Measurements from ENCODE around the gene KRTAP10-11.
"Not testable (repeated sequence)": the region's sequence is repeated elsewhere in the genome, so short reads cannot be mapped to it uniquely, and the experiment has no call there.

KRTAP10-11 gene

DNA sequence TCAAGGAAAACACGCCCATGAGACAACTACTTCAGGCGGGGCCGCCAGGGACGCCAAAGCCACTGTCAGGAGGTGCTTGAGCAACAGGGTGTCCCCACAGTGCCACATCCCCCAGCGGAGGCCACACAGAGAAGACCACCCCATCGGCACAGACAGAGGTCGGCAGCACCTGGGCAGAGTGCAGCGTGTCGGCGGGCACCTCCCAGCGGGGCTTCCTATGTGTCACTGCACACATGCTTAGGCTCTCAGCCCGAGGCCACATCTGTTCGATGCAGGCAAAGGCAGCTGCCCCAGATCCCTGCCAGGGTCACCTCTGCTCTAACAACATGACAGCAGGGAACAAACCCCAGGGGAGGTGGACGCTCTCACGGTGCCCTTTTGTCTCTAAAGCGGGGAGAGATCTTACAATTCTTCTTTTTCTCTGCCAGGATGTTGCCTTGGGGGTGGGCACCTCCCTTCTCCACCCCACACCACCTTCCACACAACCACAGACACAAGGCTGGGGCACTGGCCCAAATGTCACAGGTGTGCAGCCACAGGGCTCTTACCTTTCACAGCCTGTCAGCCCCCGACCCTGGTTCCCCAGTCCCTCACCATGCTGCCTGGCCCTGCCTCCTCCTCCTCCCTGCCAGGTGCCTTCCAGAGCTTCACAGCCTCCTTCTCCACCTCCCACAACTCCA lies 30.2 kb upstream of the KRTAP10-11 start:
- no peak for DNase-seq

DNA sequence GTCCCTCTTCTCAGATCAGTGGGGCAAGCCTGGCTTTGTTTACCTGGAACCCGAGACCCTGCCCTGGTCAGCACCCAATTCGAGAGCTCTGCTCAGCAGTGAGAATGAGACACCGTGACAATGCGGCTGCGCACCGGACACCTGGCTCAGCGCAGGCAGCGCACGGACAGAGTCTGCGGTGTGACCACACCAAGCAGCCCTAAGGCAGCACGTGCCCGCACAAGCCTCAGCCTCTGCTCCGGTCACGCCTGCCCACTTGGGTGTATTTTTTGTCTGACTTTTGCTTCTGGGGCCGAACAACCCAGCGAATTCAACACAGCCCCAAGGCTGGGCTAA lies 29.7 kb upstream of the KRTAP10-11 start:
- no peak for DNase-seq

DNA sequence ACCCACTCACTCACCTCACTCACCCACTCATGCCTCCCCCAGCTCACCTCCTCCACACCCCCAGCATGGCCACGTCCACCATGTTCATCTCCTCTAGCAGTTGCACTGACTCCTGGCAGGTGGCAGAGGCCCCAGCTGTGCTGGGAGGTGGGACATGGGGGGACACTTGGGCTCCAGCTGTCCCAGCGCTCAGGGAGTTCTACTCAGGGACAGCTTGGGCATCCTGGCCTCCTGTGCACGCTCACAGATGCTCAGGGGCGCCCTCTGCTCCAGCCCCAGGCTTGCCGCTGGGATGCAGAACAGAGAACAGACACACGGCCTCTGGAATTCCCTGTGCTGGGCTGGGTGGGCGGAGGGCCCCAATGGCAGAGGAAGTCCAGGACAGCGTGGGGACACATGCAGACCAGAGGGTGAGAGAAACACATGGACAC lies 29.1 kb upstream of the KRTAP10-11 start:
- no peak for DNase-seq

DNA sequence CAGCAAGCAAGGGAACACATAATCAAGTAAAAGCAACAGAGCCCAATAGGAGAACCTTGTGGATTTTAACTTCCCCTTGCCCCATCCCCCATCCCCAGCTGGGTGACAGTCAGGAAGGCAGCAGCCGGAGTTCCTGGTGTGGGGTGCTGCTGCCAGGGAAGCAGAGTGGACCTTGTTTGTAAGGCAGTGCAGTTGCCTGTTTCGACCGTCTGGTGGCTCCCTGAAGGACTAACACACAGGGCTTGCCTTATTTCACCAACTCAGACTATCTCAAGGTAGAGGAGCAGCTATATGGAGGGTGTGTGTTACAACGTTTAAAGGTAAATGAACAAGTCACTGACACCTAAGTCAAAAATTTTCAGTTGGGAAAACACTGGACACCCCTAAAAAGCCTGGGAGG lies 27.7 kb upstream of the KRTAP10-11 start:
- DNase-seq: no peak

DNA sequence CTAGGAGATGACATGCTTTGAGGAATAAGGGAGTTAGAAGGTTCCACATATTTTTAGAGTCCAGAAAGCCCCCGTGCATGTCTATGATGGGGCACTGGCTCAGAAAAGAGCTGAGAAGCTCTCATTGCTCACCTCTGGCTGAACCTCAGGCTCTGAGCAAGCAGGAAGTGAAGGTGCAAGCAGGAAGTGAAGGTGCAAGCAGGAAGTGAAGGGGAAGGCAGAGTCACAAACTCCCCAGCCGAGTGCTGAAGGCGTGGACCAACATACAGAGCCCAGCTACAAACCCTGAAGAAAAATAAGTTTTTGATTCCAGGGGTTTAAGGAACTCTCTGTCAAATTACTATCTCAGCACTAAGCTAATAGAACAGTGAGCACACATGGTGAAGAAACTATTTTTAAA lies 27.3 kb upstream of the KRTAP10-11 start:
- no peak for DNase-seq

DNA sequence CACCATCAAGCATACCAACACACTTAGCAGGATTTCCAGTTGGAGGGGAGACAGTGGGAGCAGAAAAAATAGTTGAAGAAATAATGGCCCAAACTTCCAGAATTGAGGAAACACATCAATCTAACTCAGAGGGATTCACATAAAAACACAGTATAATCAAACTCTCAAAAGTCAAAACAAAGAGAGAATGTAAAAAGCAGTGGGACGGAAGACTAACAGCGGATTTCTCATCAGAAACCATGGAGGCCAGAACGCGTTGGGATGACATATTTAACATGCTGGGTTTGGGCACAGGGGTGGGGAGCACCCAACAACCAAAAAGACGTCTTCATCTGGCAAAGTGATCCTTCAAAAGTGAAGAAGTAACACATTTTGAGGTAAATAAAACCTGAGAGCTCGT lies 26.3 kb upstream of the KRTAP10-11 start:
- no peak for DNase-seq

DNA sequence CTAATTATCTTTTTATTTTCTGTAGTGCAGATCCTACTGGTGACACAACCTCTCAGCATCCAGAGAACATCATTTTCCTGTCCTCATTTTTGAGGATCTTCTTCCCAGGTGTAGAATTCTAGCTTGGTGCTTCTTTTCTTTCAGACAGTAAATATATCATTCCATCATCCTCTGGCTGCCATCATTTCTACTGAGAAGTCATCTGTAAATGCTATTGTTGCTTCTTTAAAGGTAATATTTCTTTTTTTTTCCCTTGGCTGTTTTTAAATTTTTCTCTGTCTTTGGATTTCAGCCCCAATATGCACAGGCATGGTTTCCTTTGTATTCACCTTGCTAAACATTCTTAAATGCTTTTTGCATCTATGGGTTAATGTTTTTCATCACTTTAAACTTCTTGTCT lies 22.6 kb upstream of the KRTAP10-11 start:
- DNase-seq: no peak

DNA sequence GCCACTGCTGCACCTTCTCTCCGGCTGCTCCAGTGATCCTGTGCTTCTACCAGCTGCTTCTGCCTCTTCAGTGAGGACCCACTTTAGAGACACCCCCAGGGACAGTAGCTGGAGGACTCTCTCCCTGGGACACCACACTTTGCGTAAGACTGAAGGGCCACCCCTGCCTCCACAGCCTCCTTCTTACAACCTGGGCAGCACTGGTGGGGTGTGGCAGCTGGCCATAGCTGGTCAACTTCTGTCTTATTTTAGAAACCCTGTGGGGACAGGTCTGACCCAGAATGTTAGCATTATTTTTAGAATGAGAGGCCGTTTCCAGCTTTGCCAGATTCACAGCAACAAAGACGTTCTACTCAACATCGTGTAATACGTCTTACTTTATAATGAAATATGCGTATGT lies 20.5 kb upstream of the KRTAP10-11 start:
- DNase-seq: no peak

DNA sequence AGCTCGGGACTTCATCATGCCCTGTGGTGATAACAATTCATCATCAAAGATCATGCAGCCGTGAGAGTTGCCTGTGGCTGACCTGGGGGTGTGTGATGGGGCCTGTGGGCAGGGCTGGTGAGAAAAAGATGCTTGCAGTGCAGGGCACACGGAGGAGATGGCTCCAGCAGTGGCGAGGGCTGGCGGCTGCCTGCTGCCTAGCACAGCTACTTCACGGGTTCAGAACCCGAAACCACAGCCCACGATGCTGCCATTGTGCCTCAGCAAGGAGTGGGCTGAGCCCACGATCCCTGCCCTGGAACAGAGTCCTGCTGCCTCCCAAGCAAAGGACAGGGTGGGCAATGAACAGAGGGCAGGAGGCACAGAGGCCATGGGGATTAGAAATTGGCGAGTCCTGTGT lies 20.0 kb upstream of the KRTAP10-11 start:
- no peak for DNase-seq

DNA sequence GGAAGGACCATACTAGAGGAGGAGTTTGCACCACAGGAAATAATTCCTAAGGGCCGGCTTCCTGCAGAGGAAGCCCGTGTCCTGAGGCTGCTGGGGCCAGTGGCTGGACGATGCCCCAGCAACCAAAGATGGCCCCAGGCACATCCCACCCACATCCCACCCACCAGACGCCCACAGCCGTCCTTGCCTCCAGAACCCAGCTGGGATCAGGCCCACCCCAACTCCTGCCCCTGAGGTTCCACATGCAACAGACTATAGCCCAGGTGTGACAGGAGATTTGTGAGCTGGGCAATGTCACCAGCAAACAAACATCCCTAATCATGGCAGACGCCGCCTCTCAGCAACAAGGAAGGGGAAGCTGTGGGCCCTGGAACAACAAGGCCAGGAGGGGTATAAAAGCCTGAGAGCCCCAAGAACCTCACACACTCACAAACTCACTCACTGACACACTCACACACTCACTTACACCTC lies 19.5 kb upstream of the KRTAP10-11 start, which contains the start of gene KRTAP10-9:
Gene KRTAP10-9 (plus strand): TSS at position 421 of the 471 bp plus-strand sequence. CDS start 79 bp downstream, outside the sequence.
- DNase-seq: no peak

DNA sequence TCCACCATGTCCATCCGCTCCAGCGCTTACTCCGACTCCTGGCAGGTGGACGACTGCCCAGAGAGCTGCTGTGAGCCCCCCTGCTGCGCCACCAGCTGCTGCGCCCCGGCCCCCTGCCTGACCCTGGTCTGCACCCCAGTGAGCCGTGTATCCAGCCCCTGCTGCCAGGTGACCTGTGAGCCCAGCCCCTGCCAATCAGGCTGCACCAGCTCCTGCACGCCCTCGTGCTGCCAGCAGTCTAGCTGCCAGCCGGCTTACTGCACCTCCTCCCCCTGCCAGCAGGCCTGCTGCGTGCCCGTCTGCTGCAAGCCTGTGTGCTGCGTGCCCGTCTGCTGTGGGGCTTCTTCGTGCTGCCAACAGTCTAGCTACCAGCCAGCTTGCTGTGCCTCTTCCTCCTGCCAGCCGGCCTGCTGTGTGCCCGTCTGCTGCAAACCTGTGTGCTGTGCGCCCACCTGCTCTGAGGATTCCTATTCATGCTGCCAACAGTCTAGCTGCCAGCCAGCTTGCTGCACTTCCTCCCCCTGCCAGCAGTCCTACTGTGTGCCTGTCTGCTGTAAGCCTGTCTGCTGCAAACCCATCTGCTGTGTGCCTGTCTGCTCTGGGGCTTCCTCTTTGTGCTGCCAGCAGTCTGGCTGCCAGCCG lies 18.9 kb upstream of the KRTAP10-11 start:
- not testable (repeated sequence) for DNase-seq

DNA sequence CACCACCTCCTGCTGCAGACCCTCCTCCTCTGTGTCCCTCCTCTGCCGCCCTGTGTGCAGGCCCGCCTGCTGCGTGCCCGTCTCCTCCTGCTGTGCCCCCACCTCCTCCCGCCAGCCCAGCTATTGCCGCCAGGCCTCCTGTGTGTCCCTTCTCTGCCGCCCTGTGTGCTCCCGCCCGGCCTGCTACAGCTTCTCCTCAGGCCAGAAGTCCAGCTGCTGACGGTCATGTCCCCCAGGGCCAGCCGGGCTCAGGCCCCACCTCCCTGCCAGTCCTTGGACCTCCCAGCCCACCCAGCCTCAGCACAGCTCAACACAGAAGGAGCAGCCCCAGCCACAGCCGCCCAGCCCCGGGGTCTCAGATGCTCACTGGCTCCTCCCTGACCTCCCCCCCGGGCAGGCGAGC lies 18.4 kb upstream of the KRTAP10-11 start:
- not testable (repeated sequence) for DNase-seq

DNA sequence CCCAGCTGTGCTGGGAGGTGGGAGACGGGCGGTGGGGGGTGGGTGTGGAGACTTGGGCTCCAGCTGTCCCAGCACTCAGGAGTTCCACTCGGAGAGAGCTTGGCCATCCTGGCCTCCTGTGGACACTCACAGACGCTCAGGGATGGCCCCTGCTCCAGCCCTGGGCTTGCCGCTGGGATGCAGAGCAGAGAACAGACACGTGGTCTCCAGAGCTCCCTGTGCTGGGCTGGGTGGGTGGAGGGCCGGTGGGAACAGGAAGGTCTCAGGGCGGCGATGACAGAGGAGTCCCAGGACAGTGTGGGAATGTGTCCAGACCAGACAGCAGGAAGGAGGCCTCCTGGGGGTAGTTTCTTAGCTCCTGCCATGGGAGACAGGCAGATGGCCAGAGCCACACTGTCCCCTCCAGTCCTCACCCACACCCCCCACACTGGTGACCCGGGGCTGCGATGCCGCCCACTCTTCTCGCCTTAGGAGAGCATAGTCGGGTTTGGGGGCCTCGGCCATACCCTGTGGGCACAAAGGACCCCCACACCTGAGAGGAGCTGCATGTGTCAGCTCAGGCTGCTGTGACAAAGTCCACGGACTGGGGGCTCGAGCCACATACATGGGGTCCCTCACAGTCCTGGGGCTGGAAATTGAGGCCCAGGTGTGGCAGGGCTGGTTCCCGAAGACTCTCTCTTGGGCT lies 17.4 kb upstream of the KRTAP10-11 start:
- no peak for DNase-seq

DNA sequence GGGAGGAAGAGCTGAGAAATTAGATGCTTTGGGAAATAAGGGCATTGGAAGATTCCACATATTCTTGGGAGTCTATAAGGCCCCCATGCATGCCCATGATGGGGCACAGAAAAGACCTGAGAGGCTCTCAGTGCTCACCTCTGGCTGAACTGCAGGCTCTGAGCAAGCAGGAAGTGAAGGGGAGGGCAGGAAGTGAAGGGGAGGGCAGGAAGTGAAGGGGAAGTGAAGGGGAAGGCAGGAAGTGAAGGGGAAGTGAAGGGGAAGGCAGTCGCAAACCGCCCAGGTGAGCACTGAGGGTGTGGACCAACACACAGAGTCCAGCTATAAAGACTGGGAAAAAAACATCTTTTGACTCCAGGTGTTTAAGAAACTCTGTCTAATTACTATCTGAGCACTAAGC lies 15.8 kb upstream of the KRTAP10-11 start:
- no peak for DNase-seq

DNA sequence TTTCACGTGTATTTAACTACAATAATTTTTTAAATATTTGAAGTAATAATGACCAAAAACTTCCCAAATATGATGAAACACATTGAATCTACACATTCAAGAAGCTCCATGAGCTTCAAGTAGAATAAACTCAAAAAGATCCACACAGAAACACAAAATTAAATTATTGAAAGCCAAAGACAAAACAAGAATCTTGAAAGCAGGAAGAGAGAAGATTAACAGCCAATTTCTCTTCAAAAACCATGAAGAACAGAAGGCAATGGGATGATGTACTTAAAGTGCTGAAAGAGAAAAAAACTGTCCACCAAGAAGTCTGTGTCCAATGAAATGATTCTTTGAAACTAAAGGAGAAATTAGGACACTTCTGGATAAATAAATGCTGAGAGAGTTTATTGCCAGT lies 14.1 kb upstream of the KRTAP10-11 start:
- DNase-seq: no peak

DNA sequence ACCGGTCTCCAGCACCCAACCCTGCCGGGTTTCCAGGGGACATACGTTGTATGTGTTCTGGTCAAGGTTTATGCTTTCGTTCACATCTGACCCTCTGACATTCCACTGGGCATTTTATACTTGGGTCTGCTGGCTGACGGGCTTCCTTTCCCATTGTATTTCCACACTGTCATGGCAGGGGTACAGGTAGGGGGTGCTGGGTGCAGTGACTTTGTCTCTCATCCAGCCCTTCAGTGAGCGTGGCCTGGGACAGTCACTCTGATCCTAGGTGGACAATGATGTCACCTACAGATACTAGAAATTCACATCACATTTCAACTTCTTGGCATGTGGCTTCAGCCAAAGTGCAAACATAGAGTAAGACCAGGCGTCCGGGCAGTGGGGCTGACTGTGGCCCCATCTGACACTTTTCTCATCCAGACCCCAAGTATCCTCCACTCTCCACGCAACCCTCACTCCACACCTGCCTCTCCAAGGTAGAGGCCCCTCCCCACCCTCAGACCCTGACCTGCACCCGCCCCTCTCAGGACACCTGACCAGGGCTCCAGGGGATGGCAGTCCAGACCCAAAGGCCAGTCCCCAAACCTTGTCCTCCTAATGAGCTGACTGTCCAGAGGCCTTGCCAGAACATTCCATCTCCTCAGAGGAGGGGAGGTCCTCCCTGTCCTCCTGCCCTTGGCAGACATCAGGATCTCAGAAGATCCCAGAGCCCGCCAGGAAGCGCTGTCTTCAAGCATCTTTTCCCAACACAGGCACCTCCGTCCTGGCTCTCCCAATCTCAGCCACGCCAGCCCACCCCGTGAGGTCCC lies 9.8 kb upstream of the KRTAP10-11 start:
- DNase-seq: no peak

DNA sequence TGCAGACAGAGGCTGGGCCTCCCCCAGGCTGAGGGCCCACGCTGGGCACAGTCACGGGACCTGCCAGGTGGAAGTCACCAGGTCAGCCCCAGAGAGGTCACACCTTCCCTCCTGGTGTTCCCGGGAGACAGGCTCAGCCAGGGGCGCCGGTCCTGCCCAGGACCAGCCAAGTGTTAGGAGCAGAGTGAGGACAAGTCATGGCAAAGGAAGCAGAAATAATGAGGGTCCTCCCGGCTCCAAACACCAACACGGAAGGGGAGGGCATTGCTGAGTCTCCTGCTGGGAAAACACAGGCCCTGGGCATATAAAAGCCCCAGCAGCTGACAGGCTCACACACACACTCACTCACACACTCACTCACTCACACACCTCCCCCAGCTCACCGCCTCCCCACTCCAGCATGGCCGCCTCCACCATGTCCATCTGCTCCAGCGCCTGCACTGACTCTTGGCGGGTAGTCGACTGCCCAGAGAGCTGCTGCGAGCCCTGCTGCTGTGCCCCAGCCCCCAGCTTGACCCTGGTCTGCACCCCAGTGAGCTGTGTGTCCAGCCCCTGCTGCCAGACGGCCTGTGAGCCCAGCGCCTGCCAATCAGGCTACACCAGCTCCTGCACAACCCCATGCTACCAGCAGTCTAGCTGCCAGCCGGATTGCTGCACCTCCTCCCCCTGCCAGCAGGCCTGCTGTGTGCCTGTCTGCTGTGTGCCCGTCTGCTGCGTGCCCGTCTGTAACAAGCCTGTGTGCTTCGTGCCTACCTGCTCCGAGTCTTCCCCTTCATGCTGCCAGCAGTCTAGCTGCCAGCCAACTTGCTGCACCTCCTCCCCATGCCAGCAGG lies 9.0 kb upstream of the KRTAP10-11 start, which contains the start of gene KRTAP10-10:
Gene KRTAP10-10 (plus strand): TSS at position 339 of the 833 bp plus-strand sequence. CDS start 62 bp downstream, at position 401.
- no peak for DNase-seq

DNA sequence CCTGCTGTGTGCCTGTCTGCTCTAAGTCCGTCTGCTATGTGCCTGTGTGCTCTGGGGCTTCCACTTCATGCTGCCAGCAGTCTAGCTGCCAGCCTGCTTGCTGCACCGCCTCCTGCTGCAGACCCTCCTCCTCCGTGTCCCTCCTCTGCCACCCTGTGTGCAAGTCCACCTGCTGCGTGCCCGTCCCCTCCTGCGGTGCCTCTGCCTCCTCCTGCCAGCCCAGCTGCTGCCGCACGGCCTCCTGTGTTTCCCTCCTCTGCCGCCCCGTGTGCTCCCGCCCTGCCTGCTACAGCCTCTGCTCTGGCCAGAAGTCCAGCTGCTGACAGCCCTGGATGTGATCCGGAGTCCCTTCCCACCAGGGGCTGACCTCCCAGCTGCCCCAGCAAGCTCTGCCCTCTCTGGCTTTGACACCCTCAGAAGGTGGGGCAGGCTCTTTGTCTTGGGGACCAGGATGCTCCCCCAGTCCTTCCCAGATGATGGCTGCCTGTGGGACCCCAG lies 8.3 kb upstream of the KRTAP10-11 start:
- DNase-seq: not testable (repeated sequence)

DNA sequence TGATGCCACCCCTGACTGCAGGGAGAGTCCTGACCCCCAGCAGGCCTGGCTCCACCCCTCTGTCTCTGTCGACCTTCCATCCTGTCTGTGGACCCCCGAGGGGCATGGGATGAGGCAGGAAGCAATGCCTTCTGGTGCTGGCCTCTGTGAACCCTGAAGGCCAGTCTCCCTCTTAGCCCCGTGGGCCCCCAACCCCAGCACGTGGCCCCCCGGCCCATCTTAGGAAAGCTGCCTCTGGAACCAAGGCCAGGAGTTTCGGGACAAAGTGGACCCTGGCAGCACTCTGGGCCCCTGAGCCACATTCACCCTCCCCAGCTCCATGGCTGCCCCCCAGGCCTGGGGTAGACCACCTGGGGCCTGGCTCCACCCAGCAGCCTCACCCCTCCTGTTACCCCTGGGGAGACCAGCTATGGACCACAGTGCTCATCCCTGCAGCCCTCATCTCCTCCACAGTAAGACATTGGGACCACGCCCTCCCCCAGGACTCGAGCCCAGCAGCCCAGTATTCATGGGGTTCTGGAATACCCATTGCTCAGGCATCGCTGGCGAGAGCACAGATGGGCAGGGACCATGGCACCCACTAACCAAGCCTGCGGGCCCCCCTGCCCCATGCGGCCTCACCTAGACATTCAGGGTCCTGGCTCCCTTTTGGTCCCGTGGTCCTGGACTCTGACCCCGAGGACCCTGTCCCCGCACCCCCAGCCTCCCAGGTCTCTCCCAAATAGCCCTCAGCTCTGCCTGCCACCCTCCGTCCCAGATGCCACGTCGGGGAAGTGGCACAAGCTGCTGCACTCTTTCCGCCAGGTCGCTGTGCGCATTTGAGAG lies 7.5 kb upstream of the KRTAP10-11 start:
- not testable (repeated sequence) for DNase-seq

DNA sequence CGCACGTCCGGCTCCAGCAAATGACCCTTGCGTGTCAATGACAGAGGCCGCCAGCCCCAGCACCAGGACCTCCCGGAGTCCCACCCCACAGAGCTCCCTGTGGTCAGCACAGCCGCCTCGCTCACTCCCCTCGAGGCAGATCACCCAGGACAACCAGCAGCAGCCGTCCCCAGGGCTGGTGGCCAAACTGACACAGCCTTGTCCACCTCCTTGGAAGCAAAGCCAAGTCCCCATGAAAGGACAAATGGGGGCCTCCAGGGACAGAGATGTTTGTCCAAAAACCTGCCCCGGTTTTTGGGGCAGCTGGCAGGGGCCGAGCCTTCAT lies 6.9 kb upstream of the KRTAP10-11 start:
- DNase-seq: no peak

DNA sequence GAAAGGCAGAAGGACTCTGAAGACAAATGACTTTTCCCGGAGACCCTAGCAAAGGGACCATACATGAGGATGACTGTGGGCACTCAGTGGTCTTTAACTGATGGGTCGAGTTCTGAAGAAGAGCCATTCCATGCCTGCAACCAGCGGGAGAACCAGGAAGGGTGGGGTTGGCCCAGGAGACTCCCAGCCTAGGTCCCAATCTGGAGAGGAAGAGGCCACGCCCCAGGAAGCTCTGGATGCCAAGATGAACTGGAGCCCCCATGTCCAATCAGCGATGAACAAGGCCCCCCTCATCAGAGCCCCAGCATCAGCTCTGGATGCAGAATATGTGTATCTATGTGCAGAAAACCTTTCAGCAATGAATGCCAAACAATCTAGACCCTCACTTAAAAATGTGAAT lies 5.5 kb upstream of the KRTAP10-11 start:
- no peak for DNase-seq
